H54 (cell line): Measurements from ENCODE around the gene NKPD1.

Experiments used
- DNase-seq: peaks from one replicate; pipeline ENCODE4 v3.0.0; 2011; ENCODE audit warnings: low spot score, mixed read lengths; ENCODE audit not compliant: insufficient read length
- FAIRE-seq: peaks from 3 replicates; lab custom pipeline; 2011; peaks lifted over from hg19 to GRCh38; lab: Jason Lieb, UNC
- POLR2A ChIP-seq: IDR thresholded peaks from 2 replicates; pipeline ENCODE4 v1.6.1; 2011; ENCODE audit warnings: low read depth, mild to moderate bottlenecking, low read length

Gene NKPD1

GRCh38 chr19:45180936-45181335, 20.2 kb upstream of the NKPD1 start:
- TF ChIP-seq POLR2A, result no peak
- DNase-seq (no peak), FAIRE-seq (no peak)

- no peak for TF ChIP-seq POLR2A
- DNase-seq (no peak), FAIRE-seq (no peak)
Measured at GRCh38 chr19:45179892-45180370, 19.1 kb upstream of the NKPD1 start.

- no peak for FAIRE-seq
- no peak for DNase-seq
- TF ChIP-seq POLR2A, result no peak
Measured at GRCh38 chr19:45179072-45179891, 18.5 kb upstream of the NKPD1 start.

- peak; percentile 79 for FAIRE-seq
- peak; percentile 90 for DNase-seq
- peak; percentile 38; the same call in 1 of the 2 replicates for TF ChIP-seq POLR2A
Measured at GRCh38 chr19:45178262-45179071, 17.7 kb upstream of the NKPD1 start, which contains the start of gene BLOC1S3. TSS of gene BLOC1S3 (plus strand) at chr19:45178784. CDS start at chr19:45179297, 513 bp downstream.

- TF ChIP-seq POLR2A, result no peak
- FAIRE-seq (no peak), DNase-seq (peak; percentile 45)
Measured at GRCh38 chr19:45177817-45178261, 17.1 kb upstream of the NKPD1 start, which contains the start of gene TRAPPC6A. TSS of gene TRAPPC6A (minus strand) at chr19:45178237. CDS start at chr19:45178218, 19 bp downstream.

GRCh38 chr19:45175515-45176345, 14.9 kb upstream of the NKPD1 start:
- DNase-seq, result no peak
- no peak for FAIRE-seq
- no peak for TF ChIP-seq POLR2A

- FAIRE-seq (no peak), DNase-seq (peak; percentile 31)
- TF ChIP-seq POLR2A, result no peak
Measured at GRCh38 chr19:45173816-45174215, 13.0 kb upstream of the NKPD1 start.

GRCh38 chr19:45172611-45173208, 11.9 kb upstream of the NKPD1 start:
- DNase-seq (no peak), FAIRE-seq (no peak)
- TF ChIP-seq POLR2A, result no peak

GRCh38 chr19:45172173-45172572, 11.4 kb upstream of the NKPD1 start:
- FAIRE-seq (no peak), DNase-seq (no peak)
- TF ChIP-seq POLR2A, result no peak

- no peak for FAIRE-seq
- TF ChIP-seq POLR2A, result no peak
Measured at GRCh38 chr19:45171211-45171623, 10.4 kb upstream of the NKPD1 start.

GRCh38 chr19:45170146-45171106, 9.6 kb upstream of the NKPD1 start:
- FAIRE-seq, result no peak
- TF ChIP-seq POLR2A, result no peak
- DNase-seq, result no peak

More at GRCh38 chr19:45171211-45171623, 10.4 kb upstream of the NKPD1 start:
- no peak for DNase-seq

- no peak for TF ChIP-seq POLR2A
- no peak for FAIRE-seq
- DNase-seq, result no peak
Measured at GRCh38 chr19:45169602-45170001, 8.8 kb upstream of the NKPD1 start.
